Caco-2 (cell line): ENCODE data around the gene NLRP1. TPM values are rescaled to one million over a fixed set of nuclear protein-coding genes. Genes with fewer than 3 reads are reported as not detected.

Source experiments
- BruUV-seq: library from RNA; stranded (reverse); fragments of 400-500 nt; replicated peaks from 2 replicates; lab custom pipeline; 2021; lab: Mats Ljungman, UMichigan
- CTCF ChIA-PET: fragments of 300-600 bp; sonication (Branson Sonifier 250); formaldehyde crosslinking; loops from one replicate; lab custom pipeline; 2022; ENCODE audit warnings: antibody characterized with exemption; lab: Charles Lee
- POLR2A ChIA-PET: fragments of 300-600 bp; sonication (Branson Sonifier 250); formaldehyde crosslinking; loops from one replicate; lab custom pipeline; 2022; ENCODE audit warnings: antibody characterized with exemption; lab: Charles Lee
- DNase-seq, 2 experiments: peaks; one replicate each; pipeline versions ENCODE4 v3.0.0 to v3.0.0-alpha.2; 2020 to 2022
- H3K27me3 ChIP-seq: replicated peaks from 2 replicates; pipeline ENCODE4 v1.6.0; 2011; ENCODE audit warnings: low read length; ENCODE audit not compliant: control insufficient read depth, insufficient read depth
- H3K36me3 ChIP-seq: 2 replicates; pipeline ENCODE4 v1.5.1; 2011; ENCODE audit warnings: low read length; ENCODE audit not compliant: control insufficient read depth, insufficient read depth
- H3K4me1 ChIP-seq: fragments of 250-450 bp; sonication (Bioruptor Pico); 2 replicates; pipeline ENCODE4 v1.5.1; 2020; ENCODE audit warnings: mild to moderate bottlenecking
- H3K4me3 ChIP-seq: 2 replicates; pipeline ENCODE4 v1.5.1; 2011; ENCODE audit warnings: low read depth, mild to moderate bottlenecking, control low read depth, low read length
- H3K9me3 ChIP-seq: fragments of 250-450 bp; sonication (Bioruptor Pico); 2 replicates; pipeline ENCODE4 v1.5.1; 2020; ENCODE audit warnings: mild to moderate bottlenecking, moderate library complexity
- H3K27ac Mint-ChIP-seq: one replicate; pipeline ENCODE4 v1.8.0; 2022; ENCODE audit warnings: mixed read lengths; ENCODE audit not compliant: unreplicated experiment
- H3K27me3 Mint-ChIP-seq: one replicate; pipeline ENCODE4 v1.8.0; 2022; ENCODE audit warnings: mixed read lengths; ENCODE audit not compliant: insufficient read depth, unreplicated experiment
- H3K36me3 Mint-ChIP-seq: one replicate; pipeline ENCODE4 v1.8.0; 2022; ENCODE audit warnings: mild to moderate bottlenecking, mixed read lengths; ENCODE audit not compliant: insufficient read depth, unreplicated experiment
- H3K4me1 Mint-ChIP-seq: one replicate; pipeline ENCODE4 v1.8.0; 2022; ENCODE audit warnings: low read depth, mixed read lengths; ENCODE audit not compliant: unreplicated experiment
- H3K4me3 Mint-ChIP-seq: one replicate; pipeline ENCODE4 v1.8.0; 2022; ENCODE audit warnings: mild to moderate bottlenecking, moderate library complexity, mixed read lengths; ENCODE audit not compliant: unreplicated experiment
- H3K9me3 Mint-ChIP-seq: one replicate; pipeline ENCODE4 v1.8.0; 2022; ENCODE audit warnings: mixed read lengths; ENCODE audit not compliant: unreplicated experiment
- intact Hi-C: fragments of 100-400 bp; cut with micrococcal nuclease; formaldehyde crosslinking; loops from one replicate; pipeline ENCODE4 v1.10.0; 2022; ENCODE audit not compliant: unreplicated experiment
- total RNA-seq: library from RNA; stranded (reverse); gene quantifications from 2 replicates; pipeline ENCODE4 v1.2.3, GENCODE V29; 2022
- TF ChIP-seq, protein P1 (sequence below), 2 experiments: fragments of 200-600 bp in 1 of 2; IDR thresholded peaks; 1 replicate in 1 of 2; 2 replicates in 1 of 2; pipeline versions ENCODE4 v1.5.1 to v1.8.0; 2011 to 2022; ENCODE audit warnings: antibody characterized with exemption in 1 of 2, control low read depth in 1 of 2, inconsistent platforms in 1 of 2, low read depth in 1 of 2, low read length in 1 of 2, mild to moderate bottlenecking in 1 of 2, moderate library complexity in 1 of 2; ENCODE audit not compliant: insufficient read depth in 1 of 2, severe bottlenecking in 1 of 2, unreplicated experiment in 1 of 2

Gene NLRP1
- total RNA-seq, 1 experiment from 2014 or later = 0.09 TPM

DNA sequence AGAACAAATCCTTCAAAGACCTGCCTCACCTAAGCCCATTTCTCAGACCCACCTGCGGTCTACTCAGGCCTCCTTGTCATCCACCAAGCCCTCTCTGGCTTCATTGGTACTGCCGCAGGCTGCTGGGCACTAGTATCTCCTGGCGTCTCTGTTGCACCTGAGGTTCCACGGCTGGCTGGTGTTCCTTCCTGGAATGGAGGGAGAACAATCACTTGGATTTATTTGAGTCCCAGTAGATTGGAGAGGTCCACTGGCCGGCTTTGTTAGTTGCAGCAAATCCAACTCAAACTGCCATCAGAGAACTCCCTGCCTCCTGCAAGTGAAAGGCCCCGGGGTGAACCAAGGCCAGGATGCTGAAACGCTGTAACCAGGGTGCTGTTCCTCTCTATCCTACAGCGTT is 82.6 kb downstream of the NLRP1 start:
- intact Hi-C loops = no loop called here
- Mint-ChIP-seq H3K9me3 (no peaks in the 10 kb centered on the region), H3K4me1 (no peaks in the 10 kb centered on the region), H3K27ac (no peak overlapping the region), H3K27me3 (no peaks in the 10 kb centered on the region), H3K4me3 (no peak overlapping the region), H3K36me3 (no peaks in the 10 kb centered on the region)
- CTCF ChIA-PET = no interaction called here
- POLR2A ChIA-PET = no interaction called here
- no peak for DNase-seq
- TF ChIP-seq, protein P1, sequence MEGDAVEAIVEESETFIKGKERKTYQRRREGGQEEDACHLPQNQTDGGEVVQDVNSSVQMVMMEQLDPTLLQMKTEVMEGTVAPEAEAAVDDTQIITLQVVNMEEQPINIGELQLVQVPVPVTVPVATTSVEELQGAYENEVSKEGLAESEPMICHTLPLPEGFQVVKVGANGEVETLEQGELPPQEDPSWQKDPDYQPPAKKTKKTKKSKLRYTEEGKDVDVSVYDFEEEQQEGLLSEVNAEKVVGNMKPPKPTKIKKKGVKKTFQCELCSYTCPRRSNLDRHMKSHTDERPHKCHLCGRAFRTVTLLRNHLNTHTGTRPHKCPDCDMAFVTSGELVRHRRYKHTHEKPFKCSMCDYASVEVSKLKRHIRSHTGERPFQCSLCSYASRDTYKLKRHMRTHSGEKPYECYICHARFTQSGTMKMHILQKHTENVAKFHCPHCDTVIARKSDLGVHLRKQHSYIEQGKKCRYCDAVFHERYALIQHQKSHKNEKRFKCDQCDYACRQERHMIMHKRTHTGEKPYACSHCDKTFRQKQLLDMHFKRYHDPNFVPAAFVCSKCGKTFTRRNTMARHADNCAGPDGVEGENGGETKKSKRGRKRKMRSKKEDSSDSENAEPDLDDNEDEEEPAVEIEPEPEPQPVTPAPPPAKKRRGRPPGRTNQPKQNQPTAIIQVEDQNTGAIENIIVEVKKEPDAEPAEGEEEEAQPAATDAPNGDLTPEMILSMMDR (IDR thresholded peaks at IDR 0.05; ENCODE audit: insufficient read depth in 1 of 2, low read depth in 1 of 2, low read length in 1 of 2, severe bottlenecking in 1 of 2, unreplicated experiment in 1 of 2) = no peak
- Histone ChIP-seq H3K9me3 (no peaks in the 10 kb centered on the region), H3K36me3 (no peaks in the 10 kb centered on the region), H3K27me3 (no peaks in the 10 kb centered on the region), H3K4me3 (no peak overlapping the region), H3K4me1 (no peaks in the 10 kb centered on the region)
- BruUV-seq = no TSS peak

DNA sequence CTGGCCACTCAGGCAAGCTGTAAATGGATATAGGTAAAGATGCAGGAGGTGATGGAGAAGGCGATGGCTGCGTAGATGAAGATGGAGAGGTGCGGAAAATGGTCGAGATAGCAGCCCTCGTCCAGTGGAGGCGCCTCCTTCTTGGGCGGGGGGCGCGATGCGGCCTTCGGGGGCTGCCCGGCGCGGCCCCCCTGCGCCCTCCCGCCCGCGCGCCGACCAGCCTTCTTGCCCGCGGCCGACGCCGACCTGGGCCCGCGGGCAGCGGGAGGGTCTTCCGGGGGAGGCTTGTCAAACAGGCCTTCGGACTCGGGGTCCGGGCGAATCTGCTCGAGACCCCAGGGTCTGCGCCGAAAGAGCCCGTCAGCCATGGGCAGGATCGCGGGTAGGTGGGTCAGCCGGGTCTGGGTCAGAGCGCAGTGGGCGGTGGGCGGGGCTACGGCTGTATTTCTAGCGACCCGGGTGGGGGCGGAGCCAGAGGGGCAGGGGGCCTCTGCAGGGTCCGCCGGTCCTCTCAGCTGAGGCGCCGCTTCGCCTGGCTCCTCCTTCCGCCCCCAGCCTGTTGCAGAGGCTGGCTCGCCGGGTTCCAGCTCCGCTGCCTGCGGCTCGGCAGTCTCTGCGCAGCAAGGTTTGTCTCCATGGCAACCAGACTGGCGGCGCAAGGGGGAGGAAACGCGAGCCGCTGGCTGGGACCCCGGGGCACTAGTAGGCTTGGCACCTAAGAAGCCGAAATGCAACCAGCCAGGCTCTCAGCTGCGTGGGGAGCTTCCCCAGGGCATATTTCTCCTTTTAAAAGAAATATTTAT is 83.5 kb downstream of the NLRP1 start:
- Histone ChIP-seq H3K4me1 (no peaks in the 10 kb centered on the region), H3K9me3 (no peaks in the 10 kb centered on the region), H3K4me3 (no peak overlapping the region), H3K36me3 (no peaks in the 10 kb centered on the region), H3K27me3 (no peaks in the 10 kb centered on the region)
- Mint-ChIP-seq H3K27me3 (no peaks in the 10 kb centered on the region), H3K27ac (no peak overlapping the region), H3K9me3 (no peaks in the 10 kb centered on the region), H3K4me3 (no peak overlapping the region), H3K36me3 (no peaks in the 10 kb centered on the region), H3K4me1 (no peaks in the 10 kb centered on the region)
- TF ChIP-seq, protein P1 (IDR thresholded peaks at IDR 0.05; ENCODE audit: insufficient read depth in 1 of 2, low read depth in 1 of 2, low read length in 1 of 2, severe bottlenecking in 1 of 2, unreplicated experiment in 1 of 2) = no peak
- BruUV-seq = no TSS peak
- CTCF ChIA-PET = no interaction called here
- intact Hi-C loops = no loop called here
- no peak for DNase-seq
- POLR2A ChIA-PET = no interaction called here

DNA sequence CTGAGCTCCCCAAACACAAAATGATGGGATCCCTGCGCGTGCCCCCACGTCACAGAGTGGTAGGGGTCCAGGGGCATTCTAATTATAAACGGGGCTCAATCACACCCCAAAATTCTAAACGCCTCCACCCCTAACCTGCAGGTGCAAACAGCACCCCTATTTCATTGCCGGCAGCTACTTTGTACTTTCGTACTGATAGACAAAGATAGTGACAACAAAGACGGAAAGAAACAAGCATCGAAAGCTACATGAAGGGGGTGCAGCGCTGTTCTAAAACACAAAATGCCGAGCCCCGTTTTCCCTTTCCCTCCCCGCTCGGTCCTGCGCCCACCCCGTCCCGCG is 84.1 kb downstream of the NLRP1 start:
- POLR2A ChIA-PET = no interaction called here
- Histone ChIP-seq H3K4me1 (no peaks in the 10 kb centered on the region), H3K9me3 (no peaks in the 10 kb centered on the region), H3K36me3 (no peaks in the 10 kb centered on the region), H3K4me3 (no peak overlapping the region), H3K27me3 (no peaks in the 10 kb centered on the region)
- H3K9me3 Mint-ChIP-seq = no peaks in the 10 kb centered on the region
- intact Hi-C loops = no loop called here
- H3K27ac Mint-ChIP-seq = no peak overlapping the region
- no peaks in the 10 kb centered on the region for H3K27me3 Mint-ChIP-seq
- DNase-seq = no peak
- TF ChIP-seq, protein P1 (IDR thresholded peaks at IDR 0.05; ENCODE audit: insufficient read depth in 1 of 2, low read depth in 1 of 2, low read length in 1 of 2, severe bottlenecking in 1 of 2, unreplicated experiment in 1 of 2) = no peak
- no peak overlapping the region for H3K4me3 Mint-ChIP-seq
- no peaks in the 10 kb centered on the region for H3K4me1 Mint-ChIP-seq
- H3K36me3 Mint-ChIP-seq = no peaks in the 10 kb centered on the region
- CTCF ChIA-PET = no interaction called here
- no TSS peak for BruUV-seq
